IMR-90 (cell line): ENCODE data around the gene TMEM59.

Source experiments
- BHLHE40 ChIP-seq: fragments of 150-350 bp; IDR thresholded peaks from 2 replicates; pipeline ENCODE4 v1.6.1; 2016; ENCODE audit warnings: mild to moderate bottlenecking, low read depth, low read length
- CEBPB ChIP-seq: IDR thresholded peaks from 2 replicates; pipeline ENCODE4 v1.6.1; 2012; ENCODE audit warnings: low read depth, low read length, improper control_type of control experiment
- CTCF ChIP-seq: conservative IDR thresholded peaks from 2 replicates; pipeline ENCODE4 v1.5.1; 2012; ENCODE audit warnings: mild to moderate bottlenecking, low read depth, low read length, improper control_type of control experiment

DNA sequence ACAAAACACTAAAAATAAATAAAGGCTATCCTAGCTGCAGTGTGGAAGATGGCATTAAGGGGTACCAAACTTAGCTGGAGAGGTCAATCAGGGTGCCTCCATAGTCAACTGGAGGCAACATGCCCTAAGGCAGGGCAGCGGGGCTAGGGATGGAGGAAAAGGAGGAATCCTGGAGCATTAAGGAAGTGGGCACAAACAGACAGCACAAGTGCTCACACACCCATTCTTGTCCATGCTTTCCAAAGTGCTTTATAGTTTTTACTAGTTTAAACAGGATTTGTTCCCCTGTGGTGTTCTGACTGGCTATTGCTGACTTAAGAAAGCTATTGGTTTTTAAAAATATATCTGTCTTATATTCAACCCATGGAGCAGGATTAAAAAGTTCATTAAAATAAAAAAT lies 33.8 kb upstream of the TMEM59 start:
- no peak for TF ChIP-seq BHLHE40
- TF ChIP-seq CEBPB, result no peak
- TF ChIP-seq CTCF, result no peak
